GM12892 (cell line): ENCODE results near the gene WWOX.

Experiments used
- DNase-seq: peaks from one replicate; pipeline ENCODE4 v3.0.0; 2011; ENCODE audit not compliant: insufficient read length
- FAIRE-seq: peaks from 2 replicates; lab custom pipeline; 2011; peaks lifted over from hg19 to GRCh38; lab: Jason Lieb, UNC
- POLR2A ChIP-seq: IDR thresholded peaks from 2 replicates; pipeline ENCODE4 v1.6.1; 2011; ENCODE audit warnings: low read depth, low read length, control low read depth
- POLR2AphosphoS5 ChIP-seq: IDR thresholded peaks from 2 replicates; pipeline ENCODE4 v1.6.1; 2011; ENCODE audit warnings: low read depth, low read length, control low read depth
- TAF1 ChIP-seq: IDR thresholded peaks from 2 replicates; pipeline ENCODE4 v1.6.1; 2011; ENCODE audit warnings: low read depth, mild to moderate bottlenecking, control low read depth, low read length, borderline replicate concordance

Gene WWOX

DNA sequence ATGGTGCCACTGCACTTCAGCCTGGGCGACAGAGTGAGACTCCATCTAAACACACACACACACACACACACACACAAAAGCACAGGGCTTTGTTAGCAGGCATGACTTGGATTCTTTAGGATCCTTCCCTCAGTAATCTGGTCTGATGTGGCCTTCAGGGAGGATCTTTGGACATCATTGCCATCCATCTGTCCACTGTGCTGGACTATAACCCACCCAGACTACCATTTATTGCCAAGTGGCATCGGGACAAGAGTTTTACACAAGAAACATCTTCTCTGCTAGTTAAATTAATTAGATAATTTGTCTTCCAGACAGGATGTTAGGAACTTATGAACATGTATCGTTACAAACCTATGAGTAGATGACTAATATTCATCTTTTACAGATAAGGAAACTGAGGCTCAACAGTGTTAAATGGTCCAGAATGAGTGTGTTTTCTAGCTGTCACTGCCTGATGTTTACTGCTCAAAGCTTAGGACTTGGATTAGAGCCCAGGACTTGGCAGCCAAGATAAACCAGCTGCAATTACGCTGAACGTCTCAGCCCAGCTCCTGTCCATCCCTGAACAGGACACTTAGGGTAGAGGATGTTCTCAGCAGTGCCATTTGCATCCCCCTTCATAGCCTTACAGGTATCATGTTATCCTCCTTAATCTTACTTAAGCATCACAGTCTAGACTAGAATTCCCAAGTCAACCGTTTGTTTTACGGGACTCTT is 285.8 kb downstream of the WWOX start:
- no peak for DNase-seq
- no peak for TF ChIP-seq POLR2A
- TF ChIP-seq POLR2AphosphoS5, result no peak
- TF ChIP-seq TAF1, result no peak
- no peak for FAIRE-seq

GRCh38 chr16:78386557-78387324 is 287.3 kb downstream of the WWOX start:
- FAIRE-seq, result no peak
- DNase-seq, result no peak
- TF ChIP-seq POLR2AphosphoS5 (no peak), POLR2A (no peak), TAF1 (no peak)

DNA sequence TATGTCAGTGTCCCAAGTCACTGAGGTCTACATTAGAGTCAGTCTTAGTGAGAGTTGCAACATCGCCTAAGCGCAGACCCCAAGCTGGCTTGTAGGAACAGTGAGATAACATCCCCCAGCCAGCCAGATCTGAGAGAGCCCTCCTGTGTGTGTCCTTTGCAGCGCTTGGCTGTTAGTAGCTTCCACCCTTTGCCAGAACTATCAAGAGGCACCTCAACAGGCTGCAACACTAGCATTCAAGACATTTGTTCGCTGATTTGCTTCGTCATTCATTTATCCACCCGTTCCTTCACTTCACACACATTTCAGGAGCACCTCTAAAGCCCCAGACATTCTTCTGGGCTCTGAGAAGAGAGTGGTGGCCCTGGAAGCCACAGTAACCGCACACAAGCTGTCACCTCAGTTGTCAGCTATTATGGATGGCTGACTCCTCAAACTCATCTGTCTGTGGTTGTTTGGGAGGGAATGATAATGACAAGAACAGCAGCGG is 289.6 kb downstream of the WWOX start:
- TF ChIP-seq POLR2A, result no peak
- no peak for TF ChIP-seq POLR2AphosphoS5
- no peak for TF ChIP-seq TAF1
- FAIRE-seq (no peak), DNase-seq (no peak)

DNA sequence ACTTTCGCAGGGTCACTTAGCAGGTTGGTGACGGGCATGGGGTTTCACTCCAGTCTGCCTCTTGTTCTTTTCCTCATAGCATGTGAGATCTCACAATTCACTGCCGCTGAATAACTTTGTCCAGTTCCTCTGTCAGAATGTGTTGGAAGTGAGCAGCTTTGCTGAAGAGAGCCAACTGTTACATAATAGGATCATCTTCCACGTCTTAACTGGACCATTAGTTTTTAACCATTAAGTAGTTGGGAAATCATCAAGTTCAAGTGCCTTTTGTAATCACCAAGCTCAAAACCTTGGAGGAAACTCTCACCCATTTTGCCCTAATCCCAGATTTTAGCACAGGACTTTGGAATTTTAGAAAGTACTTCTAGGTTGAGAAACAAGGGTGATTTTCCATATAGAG is 290.6 kb downstream of the WWOX start:
- no peak for TF ChIP-seq TAF1
- no peak for TF ChIP-seq POLR2AphosphoS5
- no peak for TF ChIP-seq POLR2A
- DNase-seq, result no peak
- FAIRE-seq, result no peak

- DNase-seq (no peak), FAIRE-seq (no peak)
- TF ChIP-seq POLR2AphosphoS5 (no peak), POLR2A (no peak), TAF1 (no peak)
These were observed 291.3 kb downstream of the WWOX start for GRCh38 chr16:78390508-78391324.

- TF ChIP-seq POLR2A (no peak), POLR2AphosphoS5 (no peak), TAF1 (no peak)
- no peak for FAIRE-seq
These were observed 293.2 kb downstream of the WWOX start for GRCh38 chr16:78392585-78393195.

GRCh38 chr16:78395035-78395434 is 295.6 kb downstream of the WWOX start:
- TF ChIP-seq TAF1 (no peak), POLR2A (no peak), POLR2AphosphoS5 (no peak)
- no peak for FAIRE-seq
- no peak for DNase-seq

More at GRCh38 chr16:78392585-78393195, 293.2 kb downstream of the WWOX start:
- no peak for DNase-seq

GRCh38 chr16:78396046-78396445 is 296.6 kb downstream of the WWOX start:
- TF ChIP-seq TAF1, result no peak
- TF ChIP-seq POLR2A, result no peak
- TF ChIP-seq POLR2AphosphoS5, result no peak
- no peak for DNase-seq
- no peak for FAIRE-seq

GRCh38 chr16:78396673-78397072 is 297.2 kb downstream of the WWOX start:
- FAIRE-seq, result no peak
- TF ChIP-seq TAF1 (no peak), POLR2AphosphoS5 (no peak), POLR2A (no peak)
- no peak for DNase-seq

GRCh38 chr16:78399384-78399783 is 299.9 kb downstream of the WWOX start:
- no peak for FAIRE-seq

More at GRCh38 chr16:78399384-78399783, 299.9 kb downstream of the WWOX start:
- no peak for TF ChIP-seq TAF1
- TF ChIP-seq POLR2AphosphoS5, result no peak
- TF ChIP-seq POLR2A, result no peak
- no peak for DNase-seq
